ENCODE data around the gene CCDC148. TPM values are rescaled to one million over a fixed set of nuclear protein-coding genes. Genes with fewer than 3 reads are reported as not detected.

Gene CCDC148
- total and polyA plus RNA-seq, 10 of the 15 experiments (the other 5 are each of a cell fraction or from before 2014, with no cell fraction given): 0.07 to 0.30 (median 0.18) TPM; not detected in 7

DNA sequence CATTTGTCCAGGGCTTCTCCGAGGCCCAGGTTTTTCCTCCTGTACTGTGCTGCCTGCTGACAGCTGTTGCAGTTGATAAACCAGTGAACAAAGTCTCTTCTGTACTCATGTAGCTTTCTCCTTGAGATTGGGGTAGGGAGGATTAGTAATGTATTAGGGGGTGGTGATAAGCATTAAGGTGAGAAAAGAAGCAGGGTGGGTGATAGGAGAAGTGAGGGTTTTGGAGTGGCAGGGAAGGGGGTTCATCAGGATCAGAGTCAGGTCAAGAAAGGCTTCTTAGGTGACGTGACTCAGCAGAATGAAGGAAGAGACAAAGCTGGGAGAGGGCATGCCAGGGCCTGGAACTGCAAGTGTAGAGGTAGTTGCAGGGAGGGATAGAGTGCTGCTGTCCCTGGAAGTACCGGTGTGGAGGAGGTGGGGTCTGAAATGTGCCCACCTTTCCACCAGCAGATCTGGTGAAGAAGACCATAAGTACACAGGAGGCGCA lies 48.9 kb upstream of the CCDC148 start:
- ChIA-PET POLR2A (no interaction called here), RAD21 (ENCODE audit: unreplicated experiment) (no interaction called here), SMC1A (ENCODE audit: uncharacterized antibody, unreplicated experiment) (no interaction called here), CTCF (no interaction called here)
- no peak overlapping the region for H3K9ac ChIP-seq (ENCODE audit: control insufficient read depth, insufficient read depth, low read length)
- no peaks in the 10 kb centered on the region for H3K79me2 ChIP-seq (ENCODE audit: control insufficient read depth, insufficient read depth, low read length)
- H3K27ac ChIP-seq (ENCODE audit: control insufficient read depth, insufficient read depth): no peak overlapping the region
- H2AFZ ChIP-seq (ENCODE audit: control insufficient read depth, low read depth, low read length): no peak overlapping the region
- no peak overlapping the region for H3K4me2 ChIP-seq (ENCODE audit: control insufficient read depth, insufficient read depth)
- FAIRE-seq (no peak), DNase-seq (ENCODE audit: low read depth, low spot score) (no peak), ATAC-seq (no peak)
- H4K20me1 ChIP-seq (ENCODE audit: control insufficient read depth, insufficient read depth): no peaks in the 10 kb centered on the region
- H3K27me3 ChIP-seq (replicated peaks in 1 of 2; ENCODE audit: control insufficient read depth in 2 of 2, insufficient read depth in 2 of 2, low read length in 1 of 2): no peaks in the 10 kb centered on the region
- in situ Hi-C loops (cut with MboI): no loop called here
- H3K4me3 ChIP-seq: no peak overlapping the region
- H3K4me1 ChIP-seq (ENCODE audit: control insufficient read depth, insufficient read depth, low read length): no peaks in the 10 kb centered on the region
- no peaks in the 10 kb centered on the region for H3K9me3 ChIP-seq (replicated peaks; ENCODE audit: control insufficient read depth, insufficient read depth, low read length)
- intact Hi-C loops (cut with micrococcal nuclease; ENCODE audit: unreplicated experiment): no loop called here
- no peaks in the 10 kb centered on the region for H3K36me3 ChIP-seq (ENCODE audit: control insufficient read depth in 2 of 2, insufficient read depth in 2 of 2, low read length in 1 of 2)
- no TSS peak for BruUV-seq (replicated peaks)
- 99% methylated on average over 4 of the region's 4 CpGs for WGBS (ENCODE audit: insufficient coverage, insufficient replicate concordance, low lambda C conversion rate, missing lambda C conversion rate)
- no peak for TF ChIP-seq KAT2A (conservative IDR thresholded peaks at IDR 0.05; ENCODE audit: control insufficient read depth, low read depth, low read length)
- no peak for TF ChIP-seq CREM (IDR thresholded peaks at IDR 0.05; ENCODE audit: low read depth)
- TF ChIP-seq NFXL1 (IDR thresholded peaks at IDR 0.05; ENCODE audit: borderline replicate concordance): no peak
- TF ChIP-seq, protein P1, sequence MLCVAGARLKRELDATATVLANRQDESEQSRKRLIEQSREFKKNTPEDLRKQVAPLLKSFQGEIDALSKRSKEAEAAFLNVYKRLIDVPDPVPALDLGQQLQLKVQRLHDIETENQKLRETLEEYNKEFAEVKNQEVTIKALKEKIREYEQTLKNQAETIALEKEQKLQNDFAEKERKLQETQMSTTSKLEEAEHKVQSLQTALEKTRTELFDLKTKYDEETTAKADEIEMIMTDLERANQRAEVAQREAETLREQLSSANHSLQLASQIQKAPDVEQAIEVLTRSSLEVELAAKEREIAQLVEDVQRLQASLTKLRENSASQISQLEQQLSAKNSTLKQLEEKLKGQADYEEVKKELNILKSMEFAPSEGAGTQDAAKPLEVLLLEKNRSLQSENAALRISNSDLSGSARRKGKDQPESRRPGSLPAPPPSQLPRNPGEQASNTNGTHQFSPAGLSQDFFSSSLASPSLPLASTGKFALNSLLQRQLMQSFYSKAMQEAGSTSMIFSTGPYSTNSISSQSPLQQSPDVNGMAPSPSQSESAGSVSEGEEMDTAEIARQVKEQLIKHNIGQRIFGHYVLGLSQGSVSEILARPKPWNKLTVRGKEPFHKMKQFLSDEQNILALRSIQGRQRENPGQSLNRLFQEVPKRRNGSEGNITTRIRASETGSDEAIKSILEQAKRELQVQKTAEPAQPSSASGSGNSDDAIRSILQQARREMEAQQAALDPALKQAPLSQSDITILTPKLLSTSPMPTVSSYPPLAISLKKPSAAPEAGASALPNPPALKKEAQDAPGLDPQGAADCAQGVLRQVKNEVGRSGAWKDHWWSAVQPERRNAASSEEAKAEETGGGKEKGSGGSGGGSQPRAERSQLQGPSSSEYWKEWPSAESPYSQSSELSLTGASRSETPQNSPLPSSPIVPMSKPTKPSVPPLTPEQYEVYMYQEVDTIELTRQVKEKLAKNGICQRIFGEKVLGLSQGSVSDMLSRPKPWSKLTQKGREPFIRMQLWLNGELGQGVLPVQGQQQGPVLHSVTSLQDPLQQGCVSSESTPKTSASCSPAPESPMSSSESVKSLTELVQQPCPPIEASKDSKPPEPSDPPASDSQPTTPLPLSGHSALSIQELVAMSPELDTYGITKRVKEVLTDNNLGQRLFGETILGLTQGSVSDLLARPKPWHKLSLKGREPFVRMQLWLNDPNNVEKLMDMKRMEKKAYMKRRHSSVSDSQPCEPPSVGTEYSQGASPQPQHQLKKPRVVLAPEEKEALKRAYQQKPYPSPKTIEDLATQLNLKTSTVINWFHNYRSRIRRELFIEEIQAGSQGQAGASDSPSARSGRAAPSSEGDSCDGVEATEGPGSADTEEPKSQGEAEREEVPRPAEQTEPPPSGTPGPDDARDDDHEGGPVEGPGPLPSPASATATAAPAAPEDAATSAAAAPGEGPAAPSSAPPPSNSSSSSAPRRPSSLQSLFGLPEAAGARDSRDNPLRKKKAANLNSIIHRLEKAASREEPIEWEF (IDR thresholded peaks at IDR 0.05; ENCODE audit: insufficient replicate concordance, low read depth, low read length): no peak
- TF ChIP-seq BHLHE40 (IDR thresholded peaks at IDR 0.05; ENCODE audit: borderline replicate concordance in 1 of 2, low read depth in 2 of 2, low read length in 1 of 2): no peak
- TF ChIP-seq, protein P2, sequence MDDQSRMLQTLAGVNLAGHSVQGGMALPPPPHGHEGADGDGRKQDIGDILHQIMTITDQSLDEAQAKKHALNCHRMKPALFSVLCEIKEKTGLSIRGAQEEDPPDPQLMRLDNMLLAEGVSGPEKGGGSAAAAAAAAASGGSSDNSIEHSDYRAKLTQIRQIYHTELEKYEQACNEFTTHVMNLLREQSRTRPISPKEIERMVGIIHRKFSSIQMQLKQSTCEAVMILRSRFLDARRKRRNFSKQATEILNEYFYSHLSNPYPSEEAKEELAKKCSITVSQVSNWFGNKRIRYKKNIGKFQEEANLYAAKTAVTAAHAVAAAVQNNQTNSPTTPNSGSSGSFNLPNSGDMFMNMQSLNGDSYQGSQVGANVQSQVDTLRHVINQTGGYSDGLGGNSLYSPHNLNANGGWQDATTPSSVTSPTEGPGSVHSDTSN (IDR thresholded peaks at IDR 0.05; ENCODE audit: insufficient replicate concordance, low read depth, low read length): no peak
- no peak for TF ChIP-seq EZH2 (IDR thresholded peaks at IDR 0.05; ENCODE audit: borderline replicate concordance, control insufficient read depth, low read depth, low read length)
- TF ChIP-seq, protein P3, sequence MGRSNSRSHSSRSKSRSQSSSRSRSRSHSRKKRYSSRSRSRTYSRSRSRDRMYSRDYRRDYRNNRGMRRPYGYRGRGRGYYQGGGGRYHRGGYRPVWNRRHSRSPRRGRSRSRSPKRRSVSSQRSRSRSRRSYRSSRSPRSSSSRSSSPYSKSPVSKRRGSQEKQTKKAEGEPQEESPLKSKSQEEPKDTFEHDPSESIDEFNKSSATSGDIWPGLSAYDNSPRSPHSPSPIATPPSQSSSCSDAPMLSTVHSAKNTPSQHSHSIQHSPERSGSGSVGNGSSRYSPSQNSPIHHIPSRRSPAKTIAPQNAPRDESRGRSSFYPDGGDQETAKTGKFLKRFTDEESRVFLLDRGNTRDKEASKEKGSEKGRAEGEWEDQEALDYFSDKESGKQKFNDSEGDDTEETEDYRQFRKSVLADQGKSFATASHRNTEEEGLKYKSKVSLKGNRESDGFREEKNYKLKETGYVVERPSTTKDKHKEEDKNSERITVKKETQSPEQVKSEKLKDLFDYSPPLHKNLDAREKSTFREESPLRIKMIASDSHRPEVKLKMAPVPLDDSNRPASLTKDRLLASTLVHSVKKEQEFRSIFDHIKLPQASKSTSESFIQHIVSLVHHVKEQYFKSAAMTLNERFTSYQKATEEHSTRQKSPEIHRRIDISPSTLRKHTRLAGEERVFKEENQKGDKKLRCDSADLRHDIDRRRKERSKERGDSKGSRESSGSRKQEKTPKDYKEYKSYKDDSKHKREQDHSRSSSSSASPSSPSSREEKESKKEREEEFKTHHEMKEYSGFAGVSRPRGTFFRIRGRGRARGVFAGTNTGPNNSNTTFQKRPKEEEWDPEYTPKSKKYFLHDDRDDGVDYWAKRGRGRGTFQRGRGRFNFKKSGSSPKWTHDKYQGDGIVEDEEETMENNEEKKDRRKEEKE (IDR thresholded peaks at IDR 0.05): no peak
- no peak for TF ChIP-seq WRNIP1 (IDR thresholded peaks at IDR 0.05; ENCODE audit: borderline replicate concordance, low read depth, low read length)
- no peak for TF ChIP-seq SREBF2 (IDR thresholded peaks at IDR 0.05; ENCODE audit: low read length)
- TF ChIP-seq SMAD5 (IDR thresholded peaks at IDR 0.05; ENCODE audit: low read depth): no peak
- no peak for TF ChIP-seq POU2F2 (IDR thresholded peaks at IDR 0.05; ENCODE audit: borderline replicate concordance, low read depth, low read length)
- TF ChIP-seq, protein P4, sequence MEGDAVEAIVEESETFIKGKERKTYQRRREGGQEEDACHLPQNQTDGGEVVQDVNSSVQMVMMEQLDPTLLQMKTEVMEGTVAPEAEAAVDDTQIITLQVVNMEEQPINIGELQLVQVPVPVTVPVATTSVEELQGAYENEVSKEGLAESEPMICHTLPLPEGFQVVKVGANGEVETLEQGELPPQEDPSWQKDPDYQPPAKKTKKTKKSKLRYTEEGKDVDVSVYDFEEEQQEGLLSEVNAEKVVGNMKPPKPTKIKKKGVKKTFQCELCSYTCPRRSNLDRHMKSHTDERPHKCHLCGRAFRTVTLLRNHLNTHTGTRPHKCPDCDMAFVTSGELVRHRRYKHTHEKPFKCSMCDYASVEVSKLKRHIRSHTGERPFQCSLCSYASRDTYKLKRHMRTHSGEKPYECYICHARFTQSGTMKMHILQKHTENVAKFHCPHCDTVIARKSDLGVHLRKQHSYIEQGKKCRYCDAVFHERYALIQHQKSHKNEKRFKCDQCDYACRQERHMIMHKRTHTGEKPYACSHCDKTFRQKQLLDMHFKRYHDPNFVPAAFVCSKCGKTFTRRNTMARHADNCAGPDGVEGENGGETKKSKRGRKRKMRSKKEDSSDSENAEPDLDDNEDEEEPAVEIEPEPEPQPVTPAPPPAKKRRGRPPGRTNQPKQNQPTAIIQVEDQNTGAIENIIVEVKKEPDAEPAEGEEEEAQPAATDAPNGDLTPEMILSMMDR (IDR thresholded peaks at IDR 0.05 in 2 of 3, conservative IDR thresholded peaks at IDR 0.05 in 1 of 3; ENCODE audit: control insufficient read depth in 2 of 3, extremely low read depth in 1 of 3, insufficient read depth in 1 of 3, low read depth in 3 of 3, low read length in 3 of 3): no peak
